BLaER1 treated with 17β-estradiol and CSF1 and Interleukin-3, amounts not matched to agents 10 nM and 100 nM (cell line): Measurements from ENCODE around the gene TEX36.
"Not testable (repeated sequence)": the region's sequence is repeated elsewhere in the genome, so short reads cannot be mapped to it uniquely, and the experiment has no call there.

Source experiments
- H3K27ac ChIP-seq, 11 experiments: shearing (Covaris generic); formaldehyde crosslinking; 2 replicates each; pipeline ENCODE4 v1.8.1; 2022
- H3K27me3 ChIP-seq, 11 experiments: shearing (Covaris generic); formaldehyde crosslinking; 2 replicates each; pipeline ENCODE4 v1.8.1; 2022
- H3K36me3 ChIP-seq, 11 experiments: shearing (Covaris generic); formaldehyde crosslinking; 2 replicates each; pipeline ENCODE4 v1.8.1; 2022
- H3K4me1 ChIP-seq, 10 experiments: shearing (Covaris generic); formaldehyde crosslinking; 2 replicates each; pipeline ENCODE4 v1.8.1; 2022
- H3K4me2 ChIP-seq, 11 experiments: shearing (Covaris generic); formaldehyde crosslinking; 2 replicates each; pipeline ENCODE4 v1.8.1; 2022
- H3K4me3 ChIP-seq, 10 experiments: shearing (Covaris generic); formaldehyde crosslinking; 2 replicates each; pipeline ENCODE4 v1.8.1; 2022
- H3K9ac ChIP-seq, 11 experiments: shearing (Covaris generic); formaldehyde crosslinking; 2 replicates each; pipeline ENCODE4 v1.8.1; 2022
- H3K9me3 ChIP-seq, 11 experiments: shearing (Covaris generic); formaldehyde crosslinking; replicated peaks in 1 of 11; 2 replicates each; pipeline ENCODE4 v1.8.1; 2022
- H4K20me1 ChIP-seq, 11 experiments: shearing (Covaris generic); formaldehyde crosslinking; 2 replicates each; pipeline ENCODE4 v1.8.1; 2022
- Cebpa-rat ChIP-seq, 11 experiments: shearing (Covaris generic); IDR thresholded peaks; 2 replicates each; pipeline ENCODE4 v1.8.1; 2022

TEX36 gene

DNA sequence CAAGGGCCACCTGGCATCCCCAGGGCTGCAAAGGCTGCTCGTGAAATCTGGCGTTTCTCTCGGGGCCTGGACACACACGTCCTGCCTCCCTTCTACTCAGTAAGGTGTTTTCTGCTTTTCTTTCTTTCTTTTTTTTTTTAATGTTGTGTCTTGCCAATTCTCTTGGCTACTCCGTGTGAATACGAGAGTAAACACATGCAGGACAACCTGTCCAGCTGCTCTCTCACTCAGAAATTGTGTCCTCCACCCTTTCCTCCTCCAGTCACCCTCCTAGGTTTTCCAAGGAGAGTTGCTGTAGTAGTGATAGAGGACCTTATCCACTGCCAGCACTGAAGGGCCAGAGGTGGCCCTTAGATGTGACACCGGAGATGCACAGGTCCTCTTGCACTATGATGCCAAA lies 858 bp upstream of the TEX36 start:
- peaks cover 12 to 22% (median 16%) of the 10 kb centered on the region in 10 experiments for H3K4me1 ChIP-seq
- H3K36me3 ChIP-seq: no peaks in the 10 kb centered on the region
- H3K27me3 ChIP-seq: no peaks in the 10 kb centered on the region
- H3K27ac ChIP-seq: peak overlapping the region in 3 of 11 experiments; percentile 3 to 24 (median 14); a peak in 2 of 22 replicates
- no peak for TF ChIP-seq Cebpa-rat (IDR thresholded peaks at IDR 0.05)
- H3K9ac ChIP-seq: no peak overlapping the region
- H3K4me2 ChIP-seq: peak overlapping the region in 8 of 11 experiments; percentile 42 to 71 (median 56); a peak in 13 of 22 replicates
- H3K9me3 ChIP-seq: peaks cover under 1 to 10% (median 5%) of the 10 kb centered on the region in 11 experiments; a peak in 17 of 22 replicates
- H3K4me3 ChIP-seq: no peak overlapping the region
- no peaks in the 10 kb centered on the region; a peak in 1 of 22 replicates for H4K20me1 ChIP-seq

GRCh38 chr10:125679436-125679835 lies 3.5 kb downstream of the TEX36 start:
- H3K4me1 ChIP-seq: peaks cover 3 to 10% (median 6%) of the 10 kb centered on the region in 10 experiments; a peak in 16 of 20 replicates
- no peak overlapping the region for H3K9ac ChIP-seq
- no peaks in the 10 kb centered on the region for H3K27me3 ChIP-seq
- no peaks in the 10 kb centered on the region for H4K20me1 ChIP-seq
- no peaks in the 10 kb centered on the region for H3K36me3 ChIP-seq
- H3K27ac ChIP-seq: no peak overlapping the region
- TF ChIP-seq Cebpa-rat (IDR thresholded peaks at IDR 0.05): no peak
- H3K4me3 ChIP-seq: no peak overlapping the region
- no peak overlapping the region for H3K4me2 ChIP-seq
- peaks cover 44 to 53% (median 49%) of the 10 kb centered on the region in 11 experiments for H3K9me3 ChIP-seq

DNA sequence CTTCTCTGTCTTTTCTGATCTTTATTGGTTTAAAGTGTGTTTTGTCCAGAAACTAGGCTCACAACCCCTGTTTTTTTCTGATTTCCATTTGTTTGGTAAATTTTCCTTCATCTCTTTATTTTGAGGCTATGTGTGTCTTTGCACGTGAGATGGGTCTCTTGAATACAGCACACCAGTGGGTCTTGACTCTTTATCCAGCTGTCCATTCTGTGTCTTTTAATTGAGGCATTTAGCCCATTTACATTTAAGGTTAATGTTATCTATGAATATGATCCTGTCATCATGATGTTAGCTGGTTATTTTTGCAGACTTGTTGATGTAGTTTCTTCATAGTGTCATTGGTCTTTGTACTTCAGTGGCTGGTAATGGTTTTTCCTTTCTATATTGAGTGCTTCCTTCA lies 10.1 kb downstream of the TEX36 start:
- H3K9me3 ChIP-seq: peaks cover 57 to 86% (median 67%) of the 10 kb centered on the region in 11 experiments
- no peak overlapping the region for H3K9ac ChIP-seq
- no peak for TF ChIP-seq Cebpa-rat (IDR thresholded peaks at IDR 0.05)
- H3K4me3 ChIP-seq: no peak overlapping the region
- H3K36me3 ChIP-seq: no peaks in the 10 kb centered on the region
- H3K27me3 ChIP-seq: no peaks in the 10 kb centered on the region
- no peak overlapping the region for H3K27ac ChIP-seq
- no peaks in the 10 kb centered on the region for H4K20me1 ChIP-seq
- no peaks in the 10 kb centered on the region for H3K4me1 ChIP-seq
- H3K4me2 ChIP-seq: no peak overlapping the region

DNA sequence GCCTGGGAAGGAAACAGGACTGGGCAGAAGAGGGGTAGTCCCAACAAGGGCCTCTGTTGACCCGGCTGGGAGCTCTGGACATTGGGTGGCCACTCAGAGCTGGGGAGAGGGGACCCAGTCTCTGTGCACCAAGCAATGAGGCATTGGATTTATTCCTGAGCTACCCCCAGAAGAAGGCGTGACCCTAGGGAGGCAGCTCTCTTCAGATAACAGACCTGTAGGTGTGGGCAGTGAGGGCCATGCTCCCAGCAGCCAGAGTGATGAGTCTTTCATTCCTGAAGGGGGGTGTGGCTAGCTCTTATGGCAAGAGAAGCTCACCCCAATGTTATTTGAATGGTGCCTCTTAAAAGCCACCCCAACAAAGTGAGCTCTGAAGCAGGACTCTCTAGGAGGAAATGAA lies 20.4 kb downstream of the TEX36 start:
- no peaks in the 10 kb centered on the region for H3K4me1 ChIP-seq
- no peaks in the 10 kb centered on the region for H3K27me3 ChIP-seq
- no peak overlapping the region for H3K9ac ChIP-seq
- no peak overlapping the region for H3K27ac ChIP-seq
- H3K9me3 ChIP-seq: peaks cover 12 to 30% (median 18%) of the 10 kb centered on the region in 11 experiments; a peak in 21 of 22 replicates
- H4K20me1 ChIP-seq: no peaks in the 10 kb centered on the region
- no peak overlapping the region for H3K4me2 ChIP-seq
- TF ChIP-seq Cebpa-rat (IDR thresholded peaks at IDR 0.05): no peak
- H3K4me3 ChIP-seq: no peak overlapping the region
- H3K36me3 ChIP-seq: no peaks in the 10 kb centered on the region

GRCh38 chr10:125661941-125662515 lies 20.9 kb downstream of the TEX36 start:
- Histone ChIP-seq H3K36me3 (no peaks in the 10 kb centered on the region), H3K9ac (no peak overlapping the region), H3K27me3 (no peaks in the 10 kb centered on the region), H3K4me2 (no peak overlapping the region), H4K20me1 (no peaks in the 10 kb centered on the region), H3K9me3 (peaks cover 10 to 25% (median 13%) of the 10 kb centered on the region in 11 experiments; a peak in 21 of 22 replicates), H3K4me1 (no peaks in the 10 kb centered on the region), H3K27ac (no peak overlapping the region), H3K4me3 (no peak overlapping the region)
- no peak for TF ChIP-seq Cebpa-rat (IDR thresholded peaks at IDR 0.05)

- Histone ChIP-seq H3K4me3 (no peak overlapping the region), H3K9ac (no peak overlapping the region), H3K4me2 (no peak overlapping the region), H3K27me3 (no peaks in the 10 kb centered on the region), H3K9me3 (peaks cover 5 to 19% (median 7%) of the 10 kb centered on the region in 11 experiments; a peak in 21 of 22 replicates), H3K4me1 (no peaks in the 10 kb centered on the region), H3K36me3 (no peaks in the 10 kb centered on the region), H3K27ac (no peak overlapping the region), H4K20me1 (no peaks in the 10 kb centered on the region)
- no peak for TF ChIP-seq Cebpa-rat (IDR thresholded peaks at IDR 0.05)
Measured at GRCh38 chr10:125661431-125661940, 21.5 kb downstream of the TEX36 start.

DNA sequence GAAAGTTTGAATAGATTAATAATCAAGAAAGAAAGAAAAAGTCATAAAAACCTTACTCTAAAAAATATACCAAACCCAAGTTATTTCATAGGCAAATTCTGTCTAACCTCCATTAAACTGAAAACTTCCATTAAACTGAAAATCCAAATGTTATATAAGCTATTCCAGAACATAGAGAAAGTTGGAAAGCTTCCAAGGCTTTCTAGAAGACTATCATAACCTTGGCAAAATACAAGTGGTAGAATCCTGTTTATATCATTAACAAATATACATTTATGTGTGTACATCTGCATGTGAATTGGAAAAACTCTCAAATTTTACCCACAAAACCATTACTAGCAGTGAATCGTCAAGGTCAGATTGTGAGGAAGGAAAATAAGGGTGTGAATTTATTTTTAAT lies 23.9 kb downstream of the TEX36 start:
- TF ChIP-seq Cebpa-rat (IDR thresholded peaks at IDR 0.05): no peak
- no peaks in the 10 kb centered on the region for H3K36me3 ChIP-seq
- 0 out of 22 replicates have a peak, but pooled peaks cover 0 to under 1% (median 0%) of the 10 kb centered on the region in 11 experiments for H3K9me3 ChIP-seq
- H3K27ac ChIP-seq: no peak overlapping the region
- no peak overlapping the region for H3K4me3 ChIP-seq
- no peaks in the 10 kb centered on the region for H3K4me1 ChIP-seq
- H4K20me1 ChIP-seq: no peaks in the 10 kb centered on the region
- H3K4me2 ChIP-seq: no peak overlapping the region
- H3K27me3 ChIP-seq: no peaks in the 10 kb centered on the region
- H3K9ac ChIP-seq: no peak overlapping the region

GRCh38 chr10:125656523-125656922 lies 26.4 kb downstream of the TEX36 start:
- no peak overlapping the region for H3K4me3 ChIP-seq

GRCh38 chr10:125653113-125653512 lies 29.9 kb downstream of the TEX36 start:
- not testable (repeated sequence) for H3K9ac ChIP-seq, H3K36me3 ChIP-seq, H3K27ac ChIP-seq, H3K4me1 ChIP-seq, H3K4me3 ChIP-seq, H4K20me1 ChIP-seq, H3K4me2 ChIP-seq, H3K27me3 ChIP-seq
- H3K9me3 ChIP-seq: peaks cover under 1 to 13% (median 7%) of the 10 kb centered on the region in 11 experiments; a peak in 21 of 22 replicates

More at GRCh38 chr10:125656523-125656922, 26.4 kb downstream of the TEX36 start:
- Histone ChIP-seq H3K4me2 (no peak overlapping the region), H3K4me1 (no peaks in the 10 kb centered on the region), H3K9me3 (no peaks in the 10 kb centered on the region), H3K27me3 (no peaks in the 10 kb centered on the region), H3K27ac (no peak overlapping the region), H4K20me1 (no peaks in the 10 kb centered on the region), H3K9ac (no peak overlapping the region), H3K36me3 (no peaks in the 10 kb centered on the region)
- no peak for TF ChIP-seq Cebpa-rat (IDR thresholded peaks at IDR 0.05)

GRCh38 chr10:125646311-125646710 lies 36.7 kb downstream of the TEX36 start:
- Histone ChIP-seq H3K4me2 (no peak overlapping the region), H3K9me3 (peaks cover 12 to 31% (median 22%) of the 10 kb centered on the region in 11 experiments), H4K20me1 (no peaks in the 10 kb centered on the region), H3K27ac (no peak overlapping the region), H3K36me3 (no peaks in the 10 kb centered on the region), H3K9ac (no peak overlapping the region), H3K4me3 (no peak overlapping the region), H3K27me3 (no peaks in the 10 kb centered on the region), H3K4me1 (peaks cover 0 to 4% (median 0%) of the 10 kb centered on the region in 10 experiments; a peak in 2 of 20 replicates)
- TF ChIP-seq Cebpa-rat (IDR thresholded peaks at IDR 0.05): no peak
